Endothelial cell of umbilical vein (primary cell): ENCODE measurements around the gene ZC3H15. TPM values are rescaled to one million over a fixed set of nuclear protein-coding genes. Genes with fewer than 3 reads are reported as not detected.

Experiments
- BruUV-seq: library from RNA; stranded (reverse); fragments of 400-500 nt; replicated peaks from 2 replicates; lab custom pipeline; 2021; lab: Mats Ljungman, UMichigan
- CTCF ChIA-PET: fragments of 300-600, 350-600 bp; sonication (Branson Sonifier 250); formaldehyde crosslinking; loops from one replicate; lab custom pipeline; 2021; ENCODE audit warnings: antibody characterized with exemption, inconsistent platforms; lab: Charles Lee
- POLR2A ChIA-PET: fragments of 300-600, 350-600 bp; sonication (Branson Sonifier 250); formaldehyde crosslinking; loops from one replicate; lab custom pipeline; 2021; ENCODE audit warnings: antibody characterized with exemption, inconsistent platforms; lab: Charles Lee
- DNase-seq: peaks from one replicate; pipeline ENCODE4 v3.0.0-alpha.2; 2011; ENCODE audit warnings: low read depth, low spot score
- FAIRE-seq: peaks from 2 replicates; lab custom pipeline; 2011; peaks lifted over from hg19 to GRCh38; lab: Jason Lieb, UNC
- H2AFZ ChIP-seq: 2 replicates; pipeline ENCODE4 v1.6.0; 2012; ENCODE audit warnings: low read depth, low read length, control low read depth, inconsistent platforms
- H3K27ac ChIP-seq: 2 replicates; pipeline ENCODE4 v1.5.1; 2011; ENCODE audit warnings: low read depth, mild to moderate bottlenecking, control low read depth, low read length, moderate library complexity; ENCODE audit not compliant: insufficient read depth
- H3K27me3 ChIP-seq, 2 experiments: 2 replicates each; pipeline versions ENCODE4 v1.6.0 to v1.6.1; 2011; ENCODE audit warnings: low read length in 2 of 2, mixed read lengths in 1 of 2; ENCODE audit not compliant: control insufficient read depth in 2 of 2, insufficient read depth in 2 of 2
- H3K36me3 ChIP-seq, 2 experiments: 2 replicates in 1 of 2; 3 replicates in 1 of 2; pipeline ENCODE4 v1.5.1; 2011; ENCODE audit warnings: low read length in 2 of 2, mild to moderate bottlenecking in 1 of 2, moderate library complexity in 1 of 2; ENCODE audit not compliant: control insufficient read depth in 2 of 2, insufficient read depth in 2 of 2; ENCODE audit errors: extremely low read depth in 1 of 2
- H3K4me1 ChIP-seq: 3 replicates; pipeline ENCODE4 v1.5.1; 2011; ENCODE audit warnings: mild to moderate bottlenecking, low read length; ENCODE audit not compliant: control insufficient read depth, insufficient read depth; ENCODE audit errors: extremely low read depth
- H3K4me2 ChIP-seq: 2 replicates; pipeline ENCODE4 v1.6.1; 2011; ENCODE audit warnings: low read length, control low read depth, mixed read lengths; ENCODE audit not compliant: insufficient read depth
- H3K4me3 ChIP-seq, 3 experiments: fragments of 200-600 bp in 1 of 3; sonication (generic), shearing (Covaris generic) in 1 of 3; replicated peaks in 1 of 3; 2 replicates each; pipeline ENCODE4 v1.5.1; 2011 to 2016; ENCODE audit warnings: control low read depth in 3 of 3, low read length in 3 of 3, mild to moderate bottlenecking in 2 of 3, inconsistent platforms in 1 of 3, low read depth in 1 of 3, moderate library complexity in 1 of 3; ENCODE audit not compliant: insufficient read depth in 1 of 3
- H3K79me2 ChIP-seq: 2 replicates; pipeline ENCODE4 v1.6.0; 2012; ENCODE audit warnings: low read length, inconsistent platforms; ENCODE audit not compliant: control insufficient read depth, insufficient read depth
- H3K9ac ChIP-seq: replicated peaks from 2 replicates; pipeline ENCODE3; 2011; ENCODE audit warnings: low read length, control low read depth; ENCODE audit not compliant: insufficient read depth; ENCODE audit errors: extremely low read depth
- H3K9me1 ChIP-seq: replicated peaks from 3 replicates; pipeline ENCODE4 v1.6.0; 2011; ENCODE audit warnings: mild to moderate bottlenecking, low read length; ENCODE audit not compliant: control insufficient read depth, insufficient read depth; ENCODE audit errors: extremely low read depth
- H3K9me3 ChIP-seq: replicated peaks from 2 replicates; pipeline ENCODE4 v1.5.1; 2012; ENCODE audit warnings: low read length, inconsistent platforms; ENCODE audit not compliant: control insufficient read depth, insufficient read depth
- H4K20me1 ChIP-seq: replicated peaks from 2 replicates; pipeline ENCODE3; 2011; ENCODE audit warnings: mild to moderate bottlenecking, low read length; ENCODE audit not compliant: control insufficient read depth, insufficient read depth; ENCODE audit errors: extremely low read depth
- EZH2 ChIP-seq: IDR thresholded peaks from 2 replicates; pipeline ENCODE4 v1.6.1; 2012; ENCODE audit warnings: borderline replicate concordance, low read depth, mild to moderate bottlenecking, moderate library complexity, low read length, inconsistent platforms; ENCODE audit not compliant: severe bottlenecking
- FOS ChIP-seq: IDR thresholded peaks from 2 replicates; pipeline ENCODE4 v1.6.1; 2011; ENCODE audit warnings: mild to moderate bottlenecking, low read length, moderate library complexity, borderline replicate concordance; ENCODE audit not compliant: insufficient read depth
- GATA2 ChIP-seq: IDR thresholded peaks from 2 replicates; pipeline ENCODE4 v1.7.0; 2011; ENCODE audit warnings: low read depth, mild to moderate bottlenecking, moderate library complexity, mixed read lengths, low read length; ENCODE audit not compliant: insufficient read length, insufficient read depth
- JUN ChIP-seq: IDR thresholded peaks from 2 replicates; pipeline ENCODE4 v1.6.1; 2011; ENCODE audit warnings: borderline replicate concordance, low read depth; ENCODE audit not compliant: insufficient read length, insufficient read depth
- MYC ChIP-seq: IDR thresholded peaks from one replicate; pipeline ENCODE4 v1.6.1; 2011; ENCODE audit warnings: mild to moderate bottlenecking, low read depth, low read length
- POLR2A ChIP-seq: IDR thresholded peaks from 2 replicates; pipeline ENCODE4 v1.6.1; 2012; ENCODE audit warnings: low read depth, mild to moderate bottlenecking, control low read depth, low read length
- POLR2AphosphoS5 ChIP-seq: IDR thresholded peaks from 2 replicates; pipeline ENCODE4 v1.6.1; 2012; ENCODE audit warnings: low read depth, mild to moderate bottlenecking, control low read depth, low read length, moderate library complexity; ENCODE audit not compliant: insufficient read depth
- dilution Hi-C: fragments of 300-500 bp; cut with MboI; formaldehyde crosslinking; loops from one replicate; pipeline ENCODE4 v1.15.0; 2019; ENCODE audit warnings: low sequenced_read_pairs; ENCODE audit not compliant: extremely low pct_ligation_motif_present
- intact Hi-C: fragments of 100-400 bp; cut with micrococcal nuclease; formaldehyde crosslinking; loops from one replicate; pipeline ENCODE4 v1.10.0; 2022
- polyA plus RNA-seq, 4 experiments: library from polyadenylated mRNA; depleted of rRNA in 3 of 4; stranded (reverse) in 3 of 4; unstranded in 1 of 4; fragments of >200 nt; gene quantifications; 2 replicates each; pipeline versions ENCODE4 v1.2.1 to v1.2.3, GENCODE V29; 2011 to 2012; ENCODE audit warnings: missing spikeins in 1 of 4
- total RNA-seq: library from RNA; stranded (reverse); gene quantifications from 2 replicates; pipeline ENCODE4 v1.2.3, GENCODE V29; 2021
- TF ChIP-seq, protein P1 (sequence below), 2 donors: IDR thresholded peaks; 1 replicate in 1 of 2; 2 replicates in 1 of 2; pipeline ENCODE4 v1.5.1; 2011; ENCODE audit warnings: low read length in 2 of 2, mild to moderate bottlenecking in 2 of 2, moderate library complexity in 2 of 2, control low read depth in 1 of 2, inconsistent platforms in 1 of 2, low read depth in 1 of 2; ENCODE audit not compliant: insufficient read depth in 1 of 2; ENCODE audit errors: extremely low read depth in 1 of 2
- TF ChIP-seq, protein P2 (sequence below): IDR thresholded peaks from 2 replicates; pipeline ENCODE4 v1.6.1; 2011; ENCODE audit not compliant: insufficient read depth, insufficient read length

The ZC3H15 gene
- total and polyA plus RNA-seq, 2 donors (not counting 3 experiments of a cell fraction or from before 2014, with no cell fraction given), result 24.1 to 65.1 TPM

DNA sequence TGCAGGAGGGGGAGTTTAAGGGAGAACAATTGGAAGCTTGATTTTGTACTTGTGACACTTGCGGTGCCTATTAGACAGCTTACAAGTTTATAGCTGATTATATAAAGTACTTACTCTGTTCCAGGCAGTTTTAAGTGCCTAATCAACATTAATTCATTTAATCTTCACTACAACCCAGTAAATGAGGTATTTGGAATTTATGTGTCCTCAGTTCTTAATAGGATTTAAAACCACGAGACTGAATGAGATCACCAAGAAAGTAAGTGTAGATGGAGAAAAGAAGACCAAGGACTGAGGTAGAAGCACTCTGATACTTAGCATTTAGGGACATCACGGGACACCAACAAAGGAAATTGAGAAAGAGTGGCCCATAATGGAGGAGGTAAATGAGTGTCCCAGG lies 49.8 kb downstream of the ZC3H15 start:
- TF ChIP-seq POLR2AphosphoS5 (no peak), POLR2A (no peak), GATA2 (no peak), FOS (no peak), JUN (no peak), MYC (no peak), EZH2 (no peak)
- TF ChIP-seq, protein P1, sequence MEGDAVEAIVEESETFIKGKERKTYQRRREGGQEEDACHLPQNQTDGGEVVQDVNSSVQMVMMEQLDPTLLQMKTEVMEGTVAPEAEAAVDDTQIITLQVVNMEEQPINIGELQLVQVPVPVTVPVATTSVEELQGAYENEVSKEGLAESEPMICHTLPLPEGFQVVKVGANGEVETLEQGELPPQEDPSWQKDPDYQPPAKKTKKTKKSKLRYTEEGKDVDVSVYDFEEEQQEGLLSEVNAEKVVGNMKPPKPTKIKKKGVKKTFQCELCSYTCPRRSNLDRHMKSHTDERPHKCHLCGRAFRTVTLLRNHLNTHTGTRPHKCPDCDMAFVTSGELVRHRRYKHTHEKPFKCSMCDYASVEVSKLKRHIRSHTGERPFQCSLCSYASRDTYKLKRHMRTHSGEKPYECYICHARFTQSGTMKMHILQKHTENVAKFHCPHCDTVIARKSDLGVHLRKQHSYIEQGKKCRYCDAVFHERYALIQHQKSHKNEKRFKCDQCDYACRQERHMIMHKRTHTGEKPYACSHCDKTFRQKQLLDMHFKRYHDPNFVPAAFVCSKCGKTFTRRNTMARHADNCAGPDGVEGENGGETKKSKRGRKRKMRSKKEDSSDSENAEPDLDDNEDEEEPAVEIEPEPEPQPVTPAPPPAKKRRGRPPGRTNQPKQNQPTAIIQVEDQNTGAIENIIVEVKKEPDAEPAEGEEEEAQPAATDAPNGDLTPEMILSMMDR (IDR thresholded peaks at IDR 0.05; ENCODE audit: extremely low read depth in 1 of 2, insufficient read depth in 1 of 2, low read depth in 1 of 2, low read length in 2 of 2), result no peak
- TF ChIP-seq, protein P2, sequence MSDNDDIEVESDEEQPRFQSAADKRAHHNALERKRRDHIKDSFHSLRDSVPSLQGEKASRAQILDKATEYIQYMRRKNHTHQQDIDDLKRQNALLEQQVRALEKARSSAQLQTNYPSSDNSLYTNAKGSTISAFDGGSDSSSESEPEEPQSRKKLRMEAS, result no peak
- H3K36me3 ChIP-seq, result no peaks in the 10 kb centered on the region
- H3K79me2 ChIP-seq, result no peaks in the 10 kb centered on the region
- DNase-seq (no peak), FAIRE-seq (no peak)
- intact Hi-C loops, result no loop called here
- dilution Hi-C loops, result no loop called here
- no peak overlapping the region for H3K27ac ChIP-seq
- peaks cover 25% of the 10 kb centered on the region for H3K4me1 ChIP-seq
- ChIA-PET POLR2A (no interaction called here), CTCF (no interaction called here)
- no peaks in the 10 kb centered on the region for H3K9me3 ChIP-seq
- no peak overlapping the region for H3K4me3 ChIP-seq
- no peak overlapping the region for H2AFZ ChIP-seq
- no peaks in the 10 kb centered on the region for H3K27me3 ChIP-seq
- no peak overlapping the region for H3K9ac ChIP-seq
- BruUV-seq, result no TSS peak
- no peak overlapping the region for H3K4me2 ChIP-seq
- H3K9me1 ChIP-seq, result no peaks in the 10 kb centered on the region
- no peaks in the 10 kb centered on the region for H4K20me1 ChIP-seq
